Islet precursor cell (in vitro differentiated cells): Measurements from ENCODE around the gene COG8.
A peak's percentile ranks its signal among the peaks of the same experiment; 100 is the strongest.
"Not testable (repeated sequence)": the region's sequence is repeated elsewhere in the genome, so short reads cannot be mapped to it uniquely, and the experiment has no call there.

Source experiments
- DNase-seq: peaks from one replicate; pipeline ENCODE4 v3.0.0-alpha.2; 2018

The COG8 gene, protein sequence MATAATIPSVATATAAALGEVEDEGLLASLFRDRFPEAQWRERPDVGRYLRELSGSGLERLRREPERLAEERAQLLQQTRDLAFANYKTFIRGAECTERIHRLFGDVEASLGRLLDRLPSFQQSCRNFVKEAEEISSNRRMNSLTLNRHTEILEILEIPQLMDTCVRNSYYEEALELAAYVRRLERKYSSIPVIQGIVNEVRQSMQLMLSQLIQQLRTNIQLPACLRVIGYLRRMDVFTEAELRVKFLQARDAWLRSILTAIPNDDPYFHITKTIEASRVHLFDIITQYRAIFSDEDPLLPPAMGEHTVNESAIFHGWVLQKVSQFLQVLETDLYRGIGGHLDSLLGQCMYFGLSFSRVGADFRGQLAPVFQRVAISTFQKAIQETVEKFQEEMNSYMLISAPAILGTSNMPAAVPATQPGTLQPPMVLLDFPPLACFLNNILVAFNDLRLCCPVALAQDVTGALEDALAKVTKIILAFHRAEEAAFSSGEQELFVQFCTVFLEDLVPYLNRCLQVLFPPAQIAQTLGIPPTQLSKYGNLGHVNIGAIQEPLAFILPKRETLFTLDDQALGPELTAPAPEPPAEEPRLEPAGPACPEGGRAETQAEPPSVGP

DNA sequence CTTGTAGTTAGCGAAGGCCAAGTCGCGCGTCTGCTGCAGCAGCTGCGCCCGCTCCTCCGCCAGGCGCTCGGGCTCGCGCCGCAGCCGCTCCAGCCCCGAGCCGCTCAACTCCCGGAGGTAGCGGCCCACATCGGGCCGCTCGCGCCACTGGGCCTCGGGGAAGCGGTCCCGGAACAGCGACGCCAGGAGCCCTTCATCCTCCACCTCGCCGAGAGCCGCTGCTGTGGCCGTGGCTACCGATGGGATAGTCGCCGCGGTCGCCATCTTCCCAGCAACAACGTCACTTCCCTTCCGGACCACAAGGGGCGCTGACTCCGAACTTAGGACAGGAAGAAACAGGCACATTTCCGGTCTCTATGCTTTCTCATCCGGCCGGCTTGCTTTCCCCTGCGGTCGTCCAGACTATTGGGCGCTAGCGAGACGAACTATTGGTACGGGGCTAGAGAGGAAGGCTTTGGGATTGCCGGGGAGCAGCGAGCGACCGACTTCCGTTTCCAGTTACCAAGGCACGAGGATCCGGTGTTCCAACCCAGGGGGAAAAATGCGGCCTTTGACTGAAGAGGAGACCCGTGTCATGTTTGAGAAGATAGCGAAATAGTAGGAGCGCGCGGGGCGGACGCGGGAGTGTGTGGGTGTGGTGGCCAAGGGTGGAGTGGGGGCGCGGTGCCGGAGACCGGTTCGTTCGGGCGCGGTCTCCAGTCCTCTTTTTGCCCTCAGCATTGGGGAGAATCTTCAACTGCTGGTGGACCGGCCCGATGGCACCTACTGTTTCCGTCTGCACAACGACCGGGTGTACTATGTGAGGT is at the start of gene COG8, which contains the start of gene NIP7:
TSS of gene COG8 (minus strand) at position 276 of the 806 bp plus-strand sequence. CDS start at position 264, 12 bp downstream.
TSS of gene NIP7 (plus strand) at position 484 of the 806 bp plus-strand sequence. CDS start at position 542, 58 bp downstream.
- DNase-seq: peak; percentile 99

DNA sequence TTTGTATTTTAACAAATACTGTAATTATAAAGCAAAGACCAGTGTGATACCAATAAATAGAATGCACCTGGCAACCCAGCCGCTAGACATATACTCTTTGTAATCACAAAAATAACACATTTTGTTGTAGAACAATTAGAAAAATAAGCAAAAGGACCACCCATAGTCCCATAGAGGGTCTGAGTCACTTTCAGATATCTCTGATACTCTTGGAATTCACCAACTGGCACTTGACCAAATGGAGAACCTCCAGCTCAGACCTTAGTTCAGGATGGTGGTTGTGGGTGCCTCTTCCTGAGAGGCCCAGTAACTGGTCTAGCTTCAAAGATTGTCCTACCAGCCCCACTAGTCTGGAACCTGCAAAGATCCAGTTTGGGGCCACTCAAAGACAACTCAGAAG is 47.2 kb upstream of the COG8 start:
- DNase-seq: peak; percentile 21

DNA sequence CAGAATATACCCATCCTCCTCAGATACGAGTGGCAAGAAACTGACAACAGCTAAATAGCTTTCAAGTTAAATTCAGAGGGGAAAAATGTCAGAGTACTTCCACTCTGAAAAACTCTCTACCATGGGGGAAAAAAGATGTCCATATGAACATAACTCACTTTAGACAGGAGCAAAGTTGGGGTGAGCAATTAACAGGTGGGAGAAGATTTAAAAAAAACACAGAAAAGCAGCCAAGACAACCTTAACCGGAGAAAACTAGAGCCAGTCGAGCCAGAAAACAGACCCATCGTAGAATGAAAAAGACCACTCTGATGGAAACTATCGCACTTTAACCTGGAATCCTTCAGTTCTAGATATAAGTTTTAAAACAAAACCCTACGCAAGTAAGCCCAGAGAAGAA is 45.6 kb upstream of the COG8 start:
- DNase-seq: no peak

DNA sequence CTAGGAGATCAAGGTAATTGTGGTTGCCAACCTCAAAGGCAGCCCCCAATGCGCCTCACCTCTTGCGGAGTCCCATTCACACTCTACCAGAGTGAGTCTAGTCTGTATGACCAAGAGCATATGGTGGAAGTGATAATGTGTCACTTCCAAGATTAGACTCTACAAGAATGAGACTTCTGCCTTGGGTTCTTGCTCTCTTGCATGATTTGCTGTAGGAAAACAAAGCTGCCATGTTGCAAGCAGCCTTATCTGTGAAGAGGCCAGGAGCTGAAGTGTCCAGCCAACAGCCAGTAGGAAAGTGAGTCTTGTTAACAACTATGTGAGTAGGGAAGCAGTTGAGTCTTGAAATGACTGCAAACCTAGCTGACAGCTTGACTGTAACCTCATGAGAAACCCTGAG is 43.1 kb upstream of the COG8 start:
- DNase-seq: no peak

DNA sequence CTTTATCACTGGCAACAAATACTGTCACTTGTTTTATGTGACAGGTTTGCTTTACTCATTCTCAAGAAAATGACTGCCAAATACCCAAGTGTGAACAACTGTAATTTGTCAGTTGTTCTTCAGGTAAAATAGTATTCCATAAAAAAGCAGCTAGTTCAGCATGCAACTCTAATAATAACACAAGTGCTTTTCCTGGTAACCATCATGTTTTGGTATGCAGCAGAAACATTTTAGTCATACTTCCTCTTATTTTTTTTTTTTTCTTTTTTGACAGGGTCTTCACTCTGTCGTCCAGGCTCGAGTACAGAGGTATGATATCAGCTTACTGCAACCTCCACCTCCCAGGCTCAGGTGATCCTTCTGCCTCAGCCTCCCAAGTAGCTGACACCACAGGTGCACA is 41.9 kb upstream of the COG8 start:
- no peak for DNase-seq

DNA sequence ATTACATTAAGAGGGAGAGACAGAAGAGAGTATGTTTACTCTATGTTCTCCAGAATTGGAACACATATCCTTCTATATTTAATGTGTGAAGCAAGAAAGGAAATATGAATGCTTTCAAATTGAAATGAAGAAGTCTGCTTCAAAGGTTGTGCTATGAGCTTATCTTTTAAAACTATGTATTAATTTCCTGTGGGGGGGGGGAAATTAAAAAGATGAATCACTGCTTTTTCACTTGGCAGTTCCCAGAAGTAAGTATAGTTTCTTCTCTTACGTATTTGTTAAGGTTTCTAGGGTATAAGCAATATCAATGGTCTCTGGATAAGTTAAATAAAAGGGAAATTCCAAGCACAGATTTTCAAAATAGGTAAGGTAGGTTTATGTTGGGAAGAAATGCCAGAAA is 39.4 kb upstream of the COG8 start:
- DNase-seq: no peak

DNA sequence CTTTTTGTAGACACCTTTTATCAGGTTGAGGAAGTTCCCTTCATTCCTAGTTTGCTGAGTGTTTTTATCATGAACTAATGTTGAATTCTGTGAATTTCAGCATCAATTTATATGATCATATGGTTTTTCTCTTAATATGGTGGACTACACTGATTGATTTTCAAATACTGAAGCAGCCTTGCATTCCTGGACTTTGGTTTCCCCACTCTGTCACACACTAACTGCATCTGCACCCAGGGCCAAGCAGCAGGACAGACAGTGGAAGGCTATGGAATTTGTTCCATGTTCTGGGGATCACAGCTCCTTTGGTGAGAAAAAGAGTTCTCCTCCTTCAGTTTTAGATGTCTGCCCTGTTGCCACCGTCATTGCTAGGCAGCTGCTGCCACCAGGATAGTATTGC is 38.7 kb upstream of the COG8 start:
- DNase-seq: no peak

DNA sequence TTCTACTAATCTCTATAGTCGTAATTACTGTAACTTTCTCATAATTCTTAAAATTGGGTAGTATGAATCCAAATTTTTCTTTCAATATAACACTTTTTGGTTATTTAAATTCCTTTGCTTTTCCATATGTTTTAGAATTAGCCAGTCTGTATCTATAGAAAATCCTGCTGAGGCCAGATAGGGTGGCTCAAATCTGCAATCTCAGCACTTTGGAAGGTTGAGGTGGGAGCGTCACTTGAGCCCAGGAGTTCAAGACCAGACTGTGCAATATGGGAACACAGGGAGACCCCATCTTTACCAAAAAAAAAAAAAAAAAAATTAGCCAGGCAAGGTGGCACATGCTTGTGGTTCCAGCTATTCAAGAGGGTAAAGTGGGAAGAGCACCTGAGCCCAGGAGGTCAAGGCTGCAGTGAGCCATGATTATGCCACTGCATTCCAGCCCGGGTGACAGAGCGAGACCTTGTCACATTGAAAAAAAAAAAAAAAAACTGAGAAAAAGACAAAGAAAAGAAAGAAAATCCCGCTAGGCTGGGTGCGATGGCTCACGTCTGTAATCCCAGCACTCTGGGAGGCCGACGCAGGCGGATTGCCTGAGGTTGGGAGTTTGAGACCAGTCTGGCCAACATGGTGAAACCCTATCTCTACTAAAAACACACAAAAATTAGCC is 37.2 kb upstream of the COG8 start:
- DNase-seq: no peak

DNA sequence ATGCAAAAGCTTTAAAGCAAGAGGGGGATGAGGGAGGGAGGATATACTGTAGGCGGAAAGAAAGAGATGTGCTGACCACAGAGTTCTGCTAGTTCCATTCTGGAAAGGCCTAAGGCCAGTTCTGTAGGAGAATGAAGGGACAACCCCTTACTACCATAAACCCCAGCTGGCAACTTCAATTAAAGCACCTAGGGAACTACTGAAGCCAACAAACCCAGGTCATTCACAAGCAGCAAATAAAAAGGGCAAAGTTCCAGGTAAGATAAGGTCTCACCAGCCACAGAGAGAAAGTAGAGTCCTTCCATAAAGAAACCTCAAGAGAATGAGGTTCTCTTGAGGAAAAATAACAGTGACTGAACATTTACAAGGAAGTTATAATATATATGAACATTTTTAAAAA is 33.7 kb upstream of the COG8 start:
- DNase-seq: no peak

DNA sequence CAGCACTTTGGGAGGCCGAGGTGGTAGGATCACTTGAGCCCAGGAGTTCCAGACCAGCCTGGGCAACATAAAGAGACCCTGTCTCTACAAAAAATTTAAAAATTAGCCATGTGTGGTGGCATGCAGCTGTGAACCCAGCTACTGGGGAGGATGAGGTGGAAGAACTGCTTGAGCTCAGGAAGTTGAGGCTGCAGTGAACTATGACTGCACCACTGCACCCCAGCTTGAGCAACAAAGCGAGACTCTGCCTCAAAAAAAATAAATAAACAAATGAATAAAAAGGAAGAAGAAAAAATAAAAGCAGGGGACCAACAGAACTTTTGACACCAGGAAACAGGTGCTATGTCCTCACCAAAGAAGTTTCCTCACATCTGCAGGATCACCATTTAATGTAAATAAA is 32.2 kb upstream of the COG8 start:
- DNase-seq: no peak

DNA sequence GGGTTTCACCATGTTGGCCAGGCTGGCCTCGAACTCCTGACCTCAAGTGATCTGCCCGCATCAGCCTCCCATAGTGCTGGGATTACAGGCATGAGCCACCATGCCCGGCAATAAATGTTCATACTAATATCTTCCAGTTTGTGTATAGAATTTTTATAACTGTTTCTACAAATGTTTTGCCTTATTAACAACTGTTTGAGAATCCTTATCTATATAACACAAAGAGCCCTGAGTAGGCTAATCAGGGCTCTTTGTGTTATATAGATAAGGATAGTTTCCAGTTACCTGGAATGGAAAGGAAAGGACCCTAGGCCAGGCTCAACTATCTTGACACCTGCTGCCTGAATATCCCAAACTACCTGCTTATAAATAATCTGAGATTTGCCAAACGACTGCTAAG is 29.5 kb upstream of the COG8 start:
- no peak for DNase-seq

DNA sequence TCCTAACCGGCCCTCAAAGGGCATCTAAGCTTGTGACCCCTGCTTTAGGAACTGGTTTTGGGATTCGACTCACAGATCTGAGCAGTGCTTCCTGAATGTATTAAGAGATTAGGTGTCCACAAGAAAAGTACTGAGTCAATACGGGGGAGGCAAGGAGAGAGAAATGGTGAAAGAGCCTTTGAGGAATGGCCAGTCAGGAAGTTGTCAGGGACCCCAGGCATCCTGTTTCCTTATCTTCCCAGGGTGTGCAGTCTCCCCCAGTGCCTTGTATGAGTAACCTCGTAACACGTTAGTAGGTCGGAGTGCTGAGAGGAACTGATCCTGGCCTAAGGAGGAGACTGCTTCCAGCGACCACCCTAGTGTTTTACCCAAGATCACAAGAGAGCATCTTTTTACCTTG is 28.6 kb upstream of the COG8 start:
- no peak for DNase-seq

DNA sequence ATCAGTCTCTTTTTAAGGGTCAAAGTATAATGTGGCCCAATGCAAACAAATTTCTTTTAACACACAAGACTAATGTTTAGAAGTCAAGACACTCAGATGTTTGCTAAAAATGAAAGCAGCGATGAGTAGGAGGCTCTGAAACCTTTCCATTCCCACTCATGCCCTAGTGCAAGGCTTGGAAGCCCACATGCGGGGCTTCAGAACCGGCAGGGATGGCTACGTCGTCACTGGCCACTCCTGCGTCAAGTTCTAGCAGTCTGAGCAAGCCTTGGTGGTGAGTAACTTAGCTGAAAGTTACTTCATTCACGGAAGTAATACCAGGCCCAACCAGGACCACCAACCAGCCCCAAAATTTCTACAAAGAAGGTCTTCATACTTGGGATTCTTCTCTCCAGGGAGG is 27.1 kb upstream of the COG8 start:
- no peak for DNase-seq

DNA sequence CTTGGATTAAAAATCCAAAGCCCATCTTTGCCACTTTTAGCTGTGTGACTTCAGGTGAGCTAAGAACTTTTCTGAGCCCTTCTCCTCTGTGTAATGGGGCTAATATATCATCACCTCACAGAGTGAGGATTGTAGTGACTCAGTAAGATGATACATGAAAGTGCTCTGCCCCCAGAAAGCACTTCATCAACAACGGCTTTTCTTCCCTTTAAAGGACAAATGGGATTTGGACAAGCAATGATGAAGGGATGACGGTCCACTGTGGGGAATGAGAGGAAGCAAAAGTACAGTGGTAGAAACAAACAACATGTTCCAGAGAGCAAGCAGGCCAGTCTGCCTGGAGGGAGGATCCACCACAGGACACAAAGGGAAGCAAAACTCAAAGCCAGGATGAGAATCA is 26.5 kb upstream of the COG8 start:
- no peak for DNase-seq

DNA sequence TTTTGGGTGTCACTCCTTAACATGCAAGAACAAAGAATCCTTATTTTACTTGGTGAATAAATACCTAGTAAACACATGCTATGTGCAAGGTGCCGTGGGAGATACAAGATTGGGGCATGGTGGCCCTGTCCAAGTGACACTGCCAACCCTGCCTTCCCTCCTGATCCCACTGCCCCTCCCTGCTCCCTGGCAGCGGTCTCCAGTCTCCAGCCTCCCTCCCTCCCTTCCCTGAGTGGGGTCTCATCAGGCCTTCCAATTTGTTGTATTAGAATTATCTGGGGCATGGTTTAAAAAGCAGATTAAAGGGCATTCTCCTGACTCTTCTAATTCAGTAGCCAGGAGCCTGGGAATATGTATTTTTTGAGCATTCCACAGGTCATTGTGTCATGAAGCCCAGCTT is 24.7 kb upstream of the COG8 start:
- DNase-seq: no peak

DNA sequence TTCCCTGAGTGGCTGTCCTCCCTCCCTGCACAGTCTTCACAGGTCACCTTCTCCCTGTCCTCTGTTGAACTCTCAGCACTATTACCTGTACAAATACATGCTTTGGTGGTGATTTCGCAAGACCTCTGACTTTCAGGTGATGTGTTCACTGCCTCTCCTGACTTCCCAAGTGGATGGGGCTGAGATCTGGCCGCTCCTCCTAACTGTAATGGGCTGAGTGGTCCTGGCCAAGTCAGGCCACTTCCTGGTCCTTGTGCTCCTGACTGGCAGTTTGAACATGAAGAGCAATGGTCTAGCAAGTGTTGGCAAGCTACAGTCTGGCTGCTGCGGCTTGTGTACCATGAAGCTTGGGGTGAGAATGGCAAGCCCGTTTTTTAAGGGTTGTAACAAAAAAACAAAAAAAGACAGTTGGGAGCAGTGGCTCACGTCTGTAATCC is 23.9 kb upstream of the COG8 start:
- DNase-seq: no peak

DNA sequence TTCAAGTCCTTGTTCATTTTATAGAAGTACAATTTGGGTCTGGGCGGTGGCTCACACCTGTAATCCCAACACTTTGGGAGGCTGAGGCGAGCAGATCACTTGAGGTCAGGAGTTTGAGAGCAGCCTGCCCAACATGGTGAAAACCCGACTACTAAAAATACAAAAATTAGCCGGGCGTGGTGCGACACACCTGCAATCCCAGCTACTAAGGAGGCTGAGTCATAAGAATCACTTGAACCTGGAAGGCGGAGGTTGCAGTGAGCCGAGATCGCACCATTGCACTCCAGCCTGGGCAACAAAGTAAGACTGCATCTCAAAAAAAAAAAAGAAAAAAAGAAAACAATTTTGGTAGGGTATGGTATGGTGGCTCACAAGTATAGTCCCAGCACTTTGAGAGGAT is 20.7 kb upstream of the COG8 start:
- not testable (repeated sequence) for DNase-seq

DNA sequence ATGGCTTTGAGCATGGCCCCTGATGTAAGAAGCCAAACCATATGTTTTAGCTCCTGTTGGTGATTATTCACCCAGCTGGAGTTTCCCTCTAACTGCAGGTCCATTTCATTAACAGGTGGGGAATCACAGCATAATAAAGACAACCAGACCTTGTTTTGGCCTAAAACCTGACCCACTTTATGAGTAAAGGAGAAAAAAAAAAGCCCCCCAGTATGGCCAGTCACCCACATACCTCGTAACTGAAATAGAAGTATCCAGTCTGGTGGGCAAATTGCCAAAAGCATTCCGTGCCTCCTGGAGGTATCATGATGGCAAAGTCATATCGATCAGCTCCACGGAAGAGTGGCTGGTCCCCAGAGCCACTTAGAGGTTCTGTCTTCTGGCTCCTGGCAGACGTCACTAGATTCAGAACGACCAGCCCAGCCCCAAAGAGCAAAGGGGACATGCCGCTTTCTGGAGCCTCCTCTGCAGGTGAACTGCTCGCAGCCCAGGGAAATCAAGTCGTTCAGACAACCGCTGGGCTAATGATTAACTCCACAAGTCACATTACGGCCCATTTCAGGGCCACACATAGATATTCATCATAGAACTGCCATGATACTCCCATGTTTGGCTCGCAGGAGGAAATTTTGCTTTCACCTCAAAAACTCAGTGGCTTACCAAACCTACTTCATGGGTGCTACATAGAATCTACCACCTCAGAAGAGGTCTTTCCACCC is 12.1 kb upstream of the COG8 start, which contains the start of gene TMED6:
TSS of gene TMED6 (minus strand) at position 478 of the 719 bp plus-strand sequence. CDS start at position 445, 33 bp downstream.
- DNase-seq: no peak

DNA sequence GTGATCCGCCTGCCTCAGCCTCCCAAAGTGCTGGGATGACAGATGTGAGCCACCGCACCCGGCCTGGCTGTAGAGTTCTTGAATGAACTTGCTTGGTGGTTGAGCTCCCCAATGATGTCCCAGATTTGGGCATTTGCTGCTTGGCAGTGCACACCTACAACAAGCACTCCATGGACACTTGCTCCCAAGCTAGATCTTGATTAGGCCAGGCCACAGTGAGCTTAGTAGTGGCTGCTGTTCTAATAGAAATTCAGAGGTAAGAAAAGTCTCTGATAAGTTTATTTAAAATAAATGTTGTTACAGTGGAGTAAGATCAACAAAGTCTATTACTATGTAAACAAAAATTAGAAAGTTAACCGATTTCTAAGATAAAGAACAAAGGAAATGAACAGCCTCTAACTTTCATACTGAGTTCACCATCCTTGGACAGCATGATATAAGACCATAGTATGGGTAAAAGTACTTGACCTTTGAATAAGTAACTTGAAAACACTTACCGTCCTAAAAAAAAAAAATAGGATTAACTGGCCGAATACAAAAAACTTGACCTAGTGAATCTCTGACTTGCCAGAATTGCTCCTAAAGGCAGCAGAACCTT is 11.3 kb upstream of the COG8 start:
- DNase-seq: no peak

DNA sequence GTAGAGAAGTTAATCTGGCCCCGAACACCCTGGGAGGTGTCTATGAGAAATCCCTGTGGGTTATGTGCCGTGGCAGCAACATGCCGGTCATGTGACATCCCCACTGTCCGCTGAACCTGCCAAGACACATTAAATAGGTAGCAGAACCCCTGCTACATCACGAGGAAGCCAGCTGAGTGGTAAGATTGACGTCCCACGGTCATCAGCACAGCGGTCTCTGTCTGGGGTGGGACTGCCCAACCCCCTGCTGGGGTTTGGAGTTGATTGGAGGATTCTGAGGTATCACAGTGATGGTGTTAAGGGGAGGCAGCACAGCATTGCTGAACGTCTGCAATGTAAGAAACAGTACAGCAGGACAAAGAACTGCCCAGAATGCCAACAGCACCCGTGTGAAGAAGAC is 10.2 kb upstream of the COG8 start:
- DNase-seq: no peak

DNA sequence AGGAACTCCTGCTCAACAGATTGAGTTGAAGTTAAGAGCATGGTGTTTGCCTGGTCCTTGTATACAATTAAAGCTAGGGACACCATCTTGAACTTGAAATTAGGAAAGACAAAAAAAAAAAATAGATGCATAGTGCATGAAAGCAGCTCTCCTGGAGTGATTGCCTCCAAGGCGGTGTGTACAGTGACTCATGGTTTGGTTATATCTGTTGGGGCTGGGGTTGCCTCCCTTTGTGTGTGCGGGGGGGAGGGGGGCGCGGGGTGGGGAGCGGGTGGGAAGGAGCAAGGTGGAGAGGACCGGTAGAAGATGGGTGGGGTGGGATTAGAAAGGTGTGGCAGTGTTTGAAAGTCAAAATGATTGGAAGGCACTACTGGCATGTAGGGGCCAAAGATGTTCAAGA is 8.9 kb upstream of the COG8 start:
- no peak for DNase-seq

DNA sequence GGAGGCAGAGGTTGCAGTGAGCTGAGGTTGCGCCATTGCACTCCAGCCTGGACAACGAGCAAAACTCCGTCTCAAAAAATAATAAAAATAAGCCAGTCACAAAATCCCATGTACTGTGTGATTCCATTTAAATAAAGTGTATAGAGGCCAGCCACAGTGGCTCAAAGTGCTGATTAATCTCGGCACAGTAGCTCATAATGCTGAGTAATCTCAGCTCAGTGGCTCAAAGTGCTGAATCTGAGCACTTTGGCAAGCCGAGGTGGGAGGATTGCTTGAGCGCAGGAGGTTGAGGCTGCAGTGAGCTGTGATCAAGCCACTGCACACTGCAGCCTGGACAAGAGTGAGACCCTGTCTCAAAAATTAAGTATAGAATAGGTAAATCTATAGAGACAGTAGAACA is 7.3 kb upstream of the COG8 start:
- no peak for DNase-seq
